H1 (cell line): ENCODE measurements around the gene PCID2. TPM values are rescaled to one million over a fixed set of nuclear protein-coding genes. Genes with fewer than 3 reads are reported as not detected.

Experiments used
- CTCF ChIA-PET: fragments of 300-600 bp; sonication (Branson Sonifier 250); formaldehyde crosslinking; loops from one replicate; lab custom pipeline; 2021; ENCODE audit not compliant: partially characterized antibody; lab: Charles Lee
- POLR2A ChIA-PET: fragments of 300-600 bp; sonication (Branson Sonifier 250); formaldehyde crosslinking; loops from one replicate; lab custom pipeline; 2021; ENCODE audit warnings: inconsistent platforms; ENCODE audit not compliant: partially characterized antibody; lab: Charles Lee
- DNase-seq, 2 experiments: peaks; one replicate each; pipeline versions ENCODE4 v3.0.0 to v3.0.0-alpha.2; 2010 to 2022; ENCODE audit warnings: low spot score in 2 of 2, low read depth in 1 of 2, mixed read lengths in 1 of 2
- FAIRE-seq: peaks from 2 replicates; lab custom pipeline; 2011; peaks lifted over from hg19 to GRCh38; lab: Jason Lieb, UNC
- H2AFZ ChIP-seq: 2 replicates; pipeline ENCODE4 v1.8.1; 2012; ENCODE audit warnings: low read length, inconsistent platforms
- H2AK5ac ChIP-seq: 2 replicates; pipeline ENCODE4 v1.6.1; 2013; ENCODE audit warnings: low read depth, low read length
- H2BK120ac ChIP-seq: replicated peaks from 2 replicates; pipeline ENCODE3; 2013; ENCODE audit warnings: low read depth, low read length, inconsistent platforms
- H2BK12ac ChIP-seq: 2 replicates; pipeline ENCODE4 v1.6.1; 2013; ENCODE audit warnings: low read depth, low read length
- H2BK15ac ChIP-seq: 2 replicates; pipeline ENCODE4 v1.6.1; 2013; ENCODE audit warnings: low read length
- H2BK20ac ChIP-seq: 2 replicates; pipeline ENCODE4 v1.6.1; 2013; ENCODE audit warnings: low read length
- H2BK5ac ChIP-seq: 2 replicates; pipeline ENCODE4 v1.6.1; 2013; ENCODE audit warnings: low read depth, low read length
- H3K14ac ChIP-seq: 2 replicates; pipeline ENCODE4 v1.6.1; 2013; ENCODE audit warnings: inconsistent platforms; ENCODE audit not compliant: insufficient read length
- H3K18ac ChIP-seq: 2 replicates; pipeline ENCODE4 v1.6.1; 2013; ENCODE audit warnings: low read length; ENCODE audit errors: extremely low read depth
- H3K23ac ChIP-seq: 2 replicates; pipeline ENCODE4 v1.6.1; 2013; ENCODE audit warnings: inconsistent platforms; ENCODE audit not compliant: insufficient read length
- H3K23me2 ChIP-seq: 2 replicates; pipeline ENCODE4 v1.6.1; 2013; ENCODE audit warnings: low read depth, low read length
- H3K27ac ChIP-seq: 2 replicates; pipeline ENCODE4 v1.6.1; 2011; ENCODE audit warnings: low read depth, low read length, inconsistent platforms
- H3K27me3 ChIP-seq, 4 experiments: replicated peaks in 1 of 4; 1 replicate in 1 of 4; 2 replicates in 3 of 4; pipeline versions ENCODE4 v1.6.1 to v1.8.1; 2011 to 2013; ENCODE audit warnings: low read length in 3 of 4, mild to moderate bottlenecking in 3 of 4, inconsistent platforms in 2 of 4, mixed read lengths in 2 of 4, moderate library complexity in 1 of 4; ENCODE audit not compliant: control insufficient read depth in 3 of 4, insufficient read depth in 3 of 4; ENCODE audit errors: extremely low read depth in 1 of 4
- H3K36me3 ChIP-seq, 4 experiments: 2 replicates each; pipeline versions ENCODE4 v1.6.1 to v1.8.1; 2011 to 2013; ENCODE audit warnings: mild to moderate bottlenecking in 4 of 4, low read length in 3 of 4, moderate library complexity in 2 of 4, control low read depth in 1 of 4, inconsistent platforms in 1 of 4; ENCODE audit not compliant: insufficient read depth in 4 of 4, control insufficient read depth in 2 of 4
- H3K4ac ChIP-seq: replicated peaks from 2 replicates; pipeline ENCODE3; 2013; ENCODE audit warnings: low read length, low read depth, mixed read lengths, inconsistent platforms; ENCODE audit not compliant: insufficient read length
- H3K4me1 ChIP-seq, 4 experiments: replicated peaks in 1 of 4; 1 replicate in 1 of 4; 2 replicates in 3 of 4; pipeline versions ENCODE4 v1.6.1 to v1.8.1; 2011 to 2013; ENCODE audit warnings: low read length in 3 of 4, inconsistent platforms in 2 of 4, mixed read lengths in 1 of 4; ENCODE audit not compliant: insufficient read depth in 4 of 4, control insufficient read depth in 3 of 4
- H3K4me2 ChIP-seq, 2 experiments: 2 replicates each; pipeline versions ENCODE4 v1.6.1 to v1.8.1; 2011 to 2013; ENCODE audit warnings: low read depth in 2 of 2, low read length in 2 of 2, control low read depth in 1 of 2, inconsistent platforms in 1 of 2, mild to moderate bottlenecking in 1 of 2; ENCODE audit not compliant: insufficient read depth in 1 of 2
- H3K4me3 ChIP-seq, 4 experiments: fragments of 200-600, 300-600 bp in 1 of 4; sonication (generic), shearing (Covaris generic), sonication (Bioruptor Twin) in 1 of 4; 2 replicates each; pipeline versions ENCODE4 v1.5.1 to v1.8.1; 2011 to 2016; ENCODE audit warnings: low read length in 4 of 4, low read depth in 3 of 4, control low read depth in 2 of 4, inconsistent platforms in 2 of 4, mild to moderate bottlenecking in 2 of 4, mixed read lengths in 1 of 4, moderate library complexity in 1 of 4; ENCODE audit not compliant: insufficient read depth in 2 of 4; ENCODE audit errors: extremely low read depth in 1 of 4
- H3K56ac ChIP-seq: replicated peaks from 2 replicates; pipeline ENCODE3; 2013; ENCODE audit warnings: low read depth, mild to moderate bottlenecking, mixed read lengths, low read length, inconsistent platforms; ENCODE audit not compliant: insufficient read length
- H3K79me1 ChIP-seq: 2 replicates; pipeline ENCODE4 v1.6.1; 2013; ENCODE audit warnings: low read depth, low read length, control low read depth
- H3K79me2 ChIP-seq, 2 experiments: 2 replicates each; pipeline versions ENCODE4 v1.6.1 to v1.8.1; 2012 to 2013; ENCODE audit warnings: low read length in 2 of 2, mild to moderate bottlenecking in 2 of 2, inconsistent platforms in 1 of 2; ENCODE audit not compliant: insufficient read depth in 2 of 2, control insufficient read depth in 1 of 2
- H3K9ac ChIP-seq, 4 experiments: replicated peaks in 1 of 4; 1 replicate in 1 of 4; 2 replicates in 3 of 4; pipeline versions ENCODE4 v1.6.1 to v1.8.1; 2011 to 2013; ENCODE audit warnings: low read depth in 3 of 4, low read length in 3 of 4, control low read depth in 2 of 4, mild to moderate bottlenecking in 2 of 4, moderate library complexity in 2 of 4, inconsistent platforms in 1 of 4; ENCODE audit errors: extremely low read depth in 1 of 4
- H3K9me3 ChIP-seq, 2 experiments: 2 replicates each; pipeline versions ENCODE4 v1.6.1 to v1.8.1; 2012 to 2013; ENCODE audit warnings: mild to moderate bottlenecking in 2 of 2, moderate library complexity in 2 of 2, control low read depth in 1 of 2, inconsistent platforms in 1 of 2, low read depth in 1 of 2, low read length in 1 of 2, mixed read lengths in 1 of 2; ENCODE audit not compliant: insufficient read depth in 2 of 2
- H4K20me1 ChIP-seq, 2 experiments: replicated peaks in 1 of 2; 2 replicates each; pipeline versions ENCODE3 to v1.8.1; 2011 to 2013; ENCODE audit warnings: inconsistent platforms in 2 of 2, low read length in 2 of 2, mild to moderate bottlenecking in 1 of 2; ENCODE audit not compliant: insufficient read depth in 2 of 2, control insufficient read depth in 1 of 2
- H4K5ac ChIP-seq: 2 replicates; pipeline ENCODE4 v1.6.1; 2013; ENCODE audit warnings: low read length, low read depth, mixed read lengths, inconsistent platforms; ENCODE audit not compliant: insufficient read length
- H4K8ac ChIP-seq: 2 replicates; pipeline ENCODE4 v1.8.0; 2013; ENCODE audit warnings: mild to moderate bottlenecking, moderate library complexity, low read length, inconsistent platforms; ENCODE audit not compliant: insufficient read depth; ENCODE audit errors: extremely low read depth
- H4K91ac ChIP-seq: replicated peaks from 2 replicates; pipeline ENCODE3; 2013; ENCODE audit warnings: low read length, mixed read lengths, inconsistent platforms; ENCODE audit not compliant: insufficient read length
- CEBPB ChIP-seq: IDR thresholded peaks from 2 replicates; pipeline ENCODE4 v1.6.1; 2012; ENCODE audit warnings: low read depth, low read length
- SIRT6 ChIP-seq: IDR thresholded peaks from one replicate; pipeline ENCODE4 v1.7.1; 2012; ENCODE audit warnings: low read length, inconsistent platforms
- WGBS, 2 experiments: shearing (Covaris generic) in 1 of 2; methylation state at CpG; one replicate each; pipeline versions ENCODE4 v1.1.6 to v1.1.7; 2013 to 2015; ENCODE audit warnings: low lambda C conversion rate in 2 of 2, mixed read lengths in 2 of 2, inconsistent platforms in 1 of 2, low coverage in 1 of 2, missing lambda C conversion rate in 1 of 2; ENCODE audit not compliant: insufficient replicate concordance in 2 of 2, insufficient coverage in 1 of 2, insufficient read length in 1 of 2; ENCODE audit errors: extremely low coverage in 1 of 2, missing lambda C conversion rate in 1 of 2; 5-methylcytosine and 5-hydroxymethylcytosine counted together
- polyA plus RNA-seq, 7 experiments: library from polyadenylated mRNA; depleted of rRNA in 3 of 7; stranded (reverse) in 5 of 7; unstranded in 2 of 7; fragments of >200 nt in 5 of 7; fragments of 200-250 nt in 2 of 7; gene quantifications; 1 replicate in 5 of 7; 2 replicates in 1 of 7; 4 replicates in 1 of 7; pipeline versions ENCODE4 v1.2.1 to v1.2.3, GENCODE V29; 2011 to 2013; ENCODE audit warnings: missing spikeins in 2 of 7, mixed read lengths in 2 of 7
- total RNA-seq: library from RNA; stranded (reverse); fragmentation: NEBNext Ultra II Directional; extraction: Animal tissue kit (Norgen Biotek cat#: 25700); gene quantifications from 2 replicates; pipeline ENCODE4 v1.2.1, GENCODE V29; 2021

The PCID2 gene
- total and polyA plus RNA-seq, 2 of the 8 experiments (the other 6 are each of a cell fraction or from before 2014, with no cell fraction given) = 72.4 to 72.8 TPM

DNA sequence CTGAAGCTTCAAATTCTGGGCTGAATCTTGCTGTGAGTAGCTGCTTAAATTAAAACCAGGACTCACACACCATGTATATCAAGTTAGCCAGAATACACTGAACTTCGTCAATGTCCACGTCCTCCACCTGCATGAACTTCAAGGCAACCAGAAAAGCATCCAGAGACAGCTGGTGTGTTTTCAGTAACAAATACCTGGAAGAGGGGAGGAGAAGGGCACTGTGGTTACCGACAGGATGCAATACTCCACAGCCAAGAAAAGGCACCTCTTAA is 29.6 kb downstream of the PCID2 start:
- DNase-seq = no peak
- Histone ChIP-seq H3K27ac (no peak overlapping the region), H2BK20ac (no peak overlapping the region), H3K56ac (no peak overlapping the region), H3K4ac (no peak overlapping the region), H3K23me2 (no peaks in the 10 kb centered on the region), H4K91ac (no peak overlapping the region), H3K4me1 (peaks cover 0 to 10% (median 2%) of the 10 kb centered on the region in 4 experiments; a peak in 5 of 7 replicates), H3K23ac (no peak overlapping the region), H2BK12ac (no peak overlapping the region), H3K14ac (no peak overlapping the region), H4K5ac (no peak overlapping the region), H3K79me2 (no peaks in the 10 kb centered on the region), H2AK5ac (no peak overlapping the region), H2BK120ac (no peak overlapping the region), H3K18ac (no peak overlapping the region), H3K36me3 (peaks cover 22 to 73% (median 61%) of the 10 kb centered on the region in 4 experiments), H3K4me2 (no peak overlapping the region), H2AFZ (no peak overlapping the region), H3K4me3 (no peak overlapping the region), H4K8ac (no peak overlapping the region), H3K9ac (no peak overlapping the region), H3K79me1 (no peaks in the 10 kb centered on the region), H2BK15ac (no peak overlapping the region), H3K9me3 (no peaks in the 10 kb centered on the region), H4K20me1 (peaks cover 6 to 18% of the 10 kb centered on the region in 2 experiments), H2BK5ac (no peak overlapping the region), H3K27me3 (no peaks in the 10 kb centered on the region)
- ChIA-PET CTCF (interaction anchor here (0.7 to 1.2 kb wide), 2 partner anchors 22 to 148 kb away, joined by 3 to 5 read pairs; no protein-coding TSS in a partner anchor), POLR2A (interaction anchor here (0.6 to 1.5 kb wide), 3 partner anchors 10 to 92 kb away, joined by 4 to 6 read pairs (median 5); no protein-coding TSS in a partner anchor)
- 84% methylated on average over 3 of the region's 3 CpGs; no CpG with 5 or more reads in 1 of the 2 experiments for WGBS, 2 experiments
- no peak for FAIRE-seq
- no peak for TF ChIP-seq CEBPB
- TF ChIP-seq SIRT6 = no peak
